ENCODE data around the gene PDE4C.

PDE4C gene

GRCh38 chr19:18204394-18205199 is 21.6 kb downstream of the PDE4C start:
- no peak for FAIRE-seq
- no peak for DNase-seq (ENCODE audit: insufficient read length, low spot score)
- no peak for TF ChIP-seq POU2F2 (IDR thresholded peaks at IDR 0.05; ENCODE audit: low read depth, low read length)
- no peak for TF ChIP-seq SPI1 (IDR thresholded peaks at IDR 0.05; ENCODE audit: low read depth, low read length)
- no peak for TF ChIP-seq POLR2AphosphoS5 (IDR thresholded peaks at IDR 0.05; ENCODE audit: low read depth, low read length)
- no peak for TF ChIP-seq POLR2A (IDR thresholded peaks at IDR 0.05; ENCODE audit: low read depth, low read length)
- no peak for TF ChIP-seq PAX5 (IDR thresholded peaks at IDR 0.05; ENCODE audit: insufficient read depth, low read length, severe bottlenecking)
- TF ChIP-seq TAF1 (IDR thresholded peaks at IDR 0.05; ENCODE audit: low read depth, low read length) = no peak

- DNase-seq (ENCODE audit: insufficient read length, low spot score) = peak; percentile 98
- TF ChIP-seq POU2F2 (IDR thresholded peaks at IDR 0.05; ENCODE audit: low read depth, low read length) = no peak
- no peak for TF ChIP-seq POLR2A (IDR thresholded peaks at IDR 0.05; ENCODE audit: low read depth, low read length)
- no peak for TF ChIP-seq PAX5 (IDR thresholded peaks at IDR 0.05; ENCODE audit: insufficient read depth, low read length, severe bottlenecking)
- no peak for TF ChIP-seq SPI1 (IDR thresholded peaks at IDR 0.05; ENCODE audit: low read depth, low read length)
- no peak for TF ChIP-seq POLR2AphosphoS5 (IDR thresholded peaks at IDR 0.05; ENCODE audit: low read depth, low read length)
- TF ChIP-seq TAF1 (IDR thresholded peaks at IDR 0.05; ENCODE audit: low read depth, low read length) = no peak
- peak; percentile 99 for FAIRE-seq
Observed at GRCh38 chr19:18203863-18204393, 22.3 kb downstream of the PDE4C start, which contains the start of gene RAB3A. RAB3A (minus strand) TSS chr19:18204042; CDS start chr19:18202740, 1,302 bp downstream.

- TF ChIP-seq TAF1 (IDR thresholded peaks at IDR 0.05; ENCODE audit: low read depth, low read length) = no peak
- no peak for TF ChIP-seq SPI1 (IDR thresholded peaks at IDR 0.05; ENCODE audit: low read depth, low read length)
- no peak for TF ChIP-seq POU2F2 (IDR thresholded peaks at IDR 0.05; ENCODE audit: low read depth, low read length)
- TF ChIP-seq POLR2AphosphoS5 (IDR thresholded peaks at IDR 0.05; ENCODE audit: low read depth, low read length) = no peak
- TF ChIP-seq POLR2A (IDR thresholded peaks at IDR 0.05; ENCODE audit: low read depth, low read length) = no peak
- no peak for TF ChIP-seq PAX5 (IDR thresholded peaks at IDR 0.05; ENCODE audit: insufficient read depth, low read length, severe bottlenecking)
- no peak for DNase-seq (ENCODE audit: insufficient read length, low spot score)
- FAIRE-seq = no peak
Observed at GRCh38 chr19:18203408-18203862, 22.8 kb downstream of the PDE4C start.

- DNase-seq (ENCODE audit: insufficient read length, low spot score) (no peak), FAIRE-seq (no peak)
- TF ChIP-seq POLR2AphosphoS5 (IDR thresholded peaks at IDR 0.05; ENCODE audit: low read depth, low read length) (no peak), SPI1 (IDR thresholded peaks at IDR 0.05; ENCODE audit: low read depth, low read length) (no peak), TAF1 (IDR thresholded peaks at IDR 0.05; ENCODE audit: low read depth, low read length) (no peak), POU2F2 (IDR thresholded peaks at IDR 0.05; ENCODE audit: low read depth, low read length) (no peak), PAX5 (IDR thresholded peaks at IDR 0.05; ENCODE audit: insufficient read depth, low read length, severe bottlenecking) (no peak), POLR2A (IDR thresholded peaks at IDR 0.05; ENCODE audit: low read depth, low read length) (no peak)
Observed at GRCh38 chr19:18202778-18203407, 23.3 kb downstream of the PDE4C start.

- no peak for TF ChIP-seq POLR2A (IDR thresholded peaks at IDR 0.05; ENCODE audit: low read depth, low read length)
- no peak for TF ChIP-seq PAX5 (IDR thresholded peaks at IDR 0.05; ENCODE audit: insufficient read depth, low read length, severe bottlenecking)
- TF ChIP-seq POU2F2 (IDR thresholded peaks at IDR 0.05; ENCODE audit: low read depth, low read length) = no peak
- TF ChIP-seq SPI1 (IDR thresholded peaks at IDR 0.05; ENCODE audit: low read depth, low read length) = no peak
- no peak for TF ChIP-seq TAF1 (IDR thresholded peaks at IDR 0.05; ENCODE audit: low read depth, low read length)
- no peak for TF ChIP-seq POLR2AphosphoS5 (IDR thresholded peaks at IDR 0.05; ENCODE audit: low read depth, low read length)
- FAIRE-seq = no peak
- no peak for DNase-seq (ENCODE audit: insufficient read length, low spot score)
Observed at GRCh38 chr19:18202397-18202777, 23.9 kb downstream of the PDE4C start.

- TF ChIP-seq POLR2AphosphoS5 (IDR thresholded peaks at IDR 0.05; ENCODE audit: low read depth, low read length) = no peak
- TF ChIP-seq TAF1 (IDR thresholded peaks at IDR 0.05; ENCODE audit: low read depth, low read length) = no peak
- no peak for TF ChIP-seq SPI1 (IDR thresholded peaks at IDR 0.05; ENCODE audit: low read depth, low read length)
- no peak for TF ChIP-seq POLR2A (IDR thresholded peaks at IDR 0.05; ENCODE audit: low read depth, low read length)
- TF ChIP-seq PAX5 (IDR thresholded peaks at IDR 0.05; ENCODE audit: insufficient read depth, low read length, severe bottlenecking) = no peak
- no peak for TF ChIP-seq POU2F2 (IDR thresholded peaks at IDR 0.05; ENCODE audit: low read depth, low read length)
- no peak for FAIRE-seq
- DNase-seq (ENCODE audit: insufficient read length, low spot score) = no peak
Observed at GRCh38 chr19:18198374-18198773, 27.9 kb downstream of the PDE4C start.

GRCh38 chr19:18197941-18198340 is 28.3 kb downstream of the PDE4C start:
- FAIRE-seq (no peak), DNase-seq (ENCODE audit: insufficient read length, low spot score) (no peak)
- no peak for TF ChIP-seq POU2F2 (IDR thresholded peaks at IDR 0.05; ENCODE audit: low read depth, low read length)
- no peak for TF ChIP-seq SPI1 (IDR thresholded peaks at IDR 0.05; ENCODE audit: low read depth, low read length)
- TF ChIP-seq POLR2A (IDR thresholded peaks at IDR 0.05; ENCODE audit: low read depth, low read length) = no peak
- TF ChIP-seq TAF1 (IDR thresholded peaks at IDR 0.05; ENCODE audit: low read depth, low read length) = no peak
- no peak for TF ChIP-seq PAX5 (IDR thresholded peaks at IDR 0.05; ENCODE audit: insufficient read depth, low read length, severe bottlenecking)
- no peak for TF ChIP-seq POLR2AphosphoS5 (IDR thresholded peaks at IDR 0.05; ENCODE audit: low read depth, low read length)

- no peak for TF ChIP-seq POLR2AphosphoS5 (IDR thresholded peaks at IDR 0.05; ENCODE audit: low read depth, low read length)
- no peak for TF ChIP-seq TAF1 (IDR thresholded peaks at IDR 0.05; ENCODE audit: low read depth, low read length)
- no peak for TF ChIP-seq POLR2A (IDR thresholded peaks at IDR 0.05; ENCODE audit: low read depth, low read length)
- TF ChIP-seq PAX5 (IDR thresholded peaks at IDR 0.05; ENCODE audit: insufficient read depth, low read length, severe bottlenecking) = no peak
- no peak for TF ChIP-seq POU2F2 (IDR thresholded peaks at IDR 0.05; ENCODE audit: low read depth, low read length)
- no peak for TF ChIP-seq SPI1 (IDR thresholded peaks at IDR 0.05; ENCODE audit: low read depth, low read length)
- DNase-seq (ENCODE audit: insufficient read length, low spot score) (no peak), FAIRE-seq (no peak)
Observed at GRCh38 chr19:18197306-18197705, 28.9 kb downstream of the PDE4C start.

GRCh38 chr19:18196511-18196845 is 29.8 kb downstream of the PDE4C start:
- no peak for FAIRE-seq
- TF ChIP-seq PAX5 (IDR thresholded peaks at IDR 0.05; ENCODE audit: insufficient read depth, low read length, severe bottlenecking) (no peak), POLR2AphosphoS5 (IDR thresholded peaks at IDR 0.05; ENCODE audit: low read depth, low read length) (no peak), POLR2A (IDR thresholded peaks at IDR 0.05; ENCODE audit: low read depth, low read length) (no peak), TAF1 (IDR thresholded peaks at IDR 0.05; ENCODE audit: low read depth, low read length) (no peak), SPI1 (IDR thresholded peaks at IDR 0.05; ENCODE audit: low read depth, low read length) (no peak), POU2F2 (IDR thresholded peaks at IDR 0.05; ENCODE audit: low read depth, low read length) (no peak)

More at GRCh38 chr19:18196511-18196845, 29.8 kb downstream of the PDE4C start:
- no peak for DNase-seq (ENCODE audit: insufficient read length, low spot score)
